ENCODE results near the gene PLD1. TPM values are rescaled to one million over a fixed set of nuclear protein-coding genes. Genes with fewer than 3 reads are reported as not detected.

The PLD1 gene
- total and polyA plus RNA-seq, 10 of the 15 experiments (the other 5 are each of a cell fraction or from before 2014, with no cell fraction given) = 2.9 to 108 (median 3.6) TPM

DNA sequence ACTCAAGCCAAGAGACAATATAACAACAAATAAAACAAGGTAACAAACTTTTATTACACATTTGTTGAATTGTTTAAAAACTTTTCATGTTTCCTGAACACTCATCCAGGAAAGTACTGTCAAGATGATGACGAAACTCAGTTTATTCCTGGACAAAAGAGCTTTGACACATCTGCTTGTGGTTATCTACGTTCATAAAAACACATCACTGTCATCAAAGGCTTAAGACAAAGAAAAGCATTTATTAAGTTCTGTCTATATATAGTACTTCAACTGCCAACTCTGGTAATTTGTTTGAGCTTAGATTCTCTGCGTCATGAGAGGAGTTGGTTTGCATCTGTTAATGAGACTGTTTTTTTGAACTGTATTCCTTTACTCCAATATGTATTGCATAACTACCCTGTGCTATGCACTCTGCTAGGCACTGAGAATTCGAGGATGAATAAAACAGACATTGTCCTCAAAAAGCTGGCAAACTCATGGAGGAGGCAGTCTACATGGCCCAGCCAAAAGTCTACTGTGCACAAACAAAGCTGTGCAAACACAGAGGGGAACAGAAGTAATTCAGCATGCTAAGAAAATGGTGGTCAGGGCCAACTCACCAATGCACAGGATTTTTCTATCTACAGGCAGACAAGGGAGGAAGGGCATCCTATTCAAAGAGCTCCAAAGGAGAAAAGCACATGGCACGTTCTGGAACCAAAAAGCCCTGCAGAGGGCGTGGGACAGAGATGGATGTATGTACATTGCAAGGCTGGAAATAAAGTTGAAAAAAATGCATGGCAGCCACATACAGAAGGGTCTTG lies 21.5 kb downstream of the PLD1 start:
- no TSS peak for BruUV-seq (replicated peaks)
- Histone ChIP-seq H3K9me3 (replicated peaks; ENCODE audit: control insufficient read depth, insufficient read depth, low read length) (no peaks in the 10 kb centered on the region), H4K20me1 (ENCODE audit: control insufficient read depth, insufficient read depth) (no peaks in the 10 kb centered on the region), H3K4me3 (no peak overlapping the region), H2AFZ (ENCODE audit: control insufficient read depth, low read depth, low read length) (no peak overlapping the region), H3K4me1 (ENCODE audit: control insufficient read depth, insufficient read depth, low read length) (no peaks in the 10 kb centered on the region; the same call in 1 of the 2 replicates), H3K27me3 (replicated peaks in 1 of 2; ENCODE audit: control insufficient read depth in 2 of 2, insufficient read depth in 2 of 2, low read length in 1 of 2) (no peaks in the 10 kb centered on the region), H3K9ac (ENCODE audit: control insufficient read depth, insufficient read depth, low read length) (no peak overlapping the region), H3K79me2 (ENCODE audit: control insufficient read depth, insufficient read depth, low read length) (no peaks in the 10 kb centered on the region; the same call in 1 of the 2 replicates), H3K36me3 (ENCODE audit: control insufficient read depth in 2 of 2, insufficient read depth in 2 of 2, low read length in 1 of 2) (peaks cover 0 to 2% of the 10 kb centered on the region in 2 experiments; a peak in 2 of 4 replicates), H3K27ac (ENCODE audit: control insufficient read depth, insufficient read depth) (no peak overlapping the region), H3K4me2 (ENCODE audit: control insufficient read depth, insufficient read depth) (no peak overlapping the region)
- no peak for FAIRE-seq
- ChIA-PET POLR2A (interaction anchor here (0.6 to 5.4 kb wide), 8 partner anchors 13 to 40 kb away, joined by 3 to 53 read pairs (median 4); partner anchors contain the start of gene PLD1), RAD21 (ENCODE audit: unreplicated experiment) (interaction anchor here (0.7 to 7.4 kb wide), 14 partner anchors 9 to 318 kb away, joined by 3 to 93 read pairs (median 8); partner anchors contain the start of gene PLD1), CTCF (interaction anchor here (1.0 to 7.8 kb wide), 9 partner anchors 8 to 45 kb away, joined by 3 to 87 read pairs (median 7); partner anchors contain the start of gene PLD1), SMC1A (ENCODE audit: uncharacterized antibody, unreplicated experiment) (interaction anchor here (0.8 to 10.9 kb wide), 17 partner anchors 8 to 99 kb away, joined by 3 to 187 read pairs (median 4); no protein-coding TSS in a partner anchor)
- WGBS (ENCODE audit: insufficient coverage, insufficient replicate concordance, low lambda C conversion rate, missing lambda C conversion rate) = 16% methylated on average over 6 of the region's 6 CpGs
- ATAC-seq = peak; percentile 10
- DNase-seq (ENCODE audit: low read depth, low spot score) = no peak
- in situ Hi-C loops (cut with MboI) = no loop called here
- intact Hi-C loops (cut with micrococcal nuclease; ENCODE audit: unreplicated experiment) = no loop called here
- TF ChIP-seq RB1 (IDR thresholded peaks at IDR 0.05; ENCODE audit: borderline replicate concordance) (no peak), EGR1 (IDR thresholded peaks at IDR 0.05; ENCODE audit: borderline replicate concordance in 1 of 2, low read depth in 2 of 2, low read length in 2 of 2) (no peak), EED (IDR thresholded peaks at IDR 0.05; ENCODE audit: low read depth) (no peak), EP300 (IDR thresholded peaks at IDR 0.05; ENCODE audit: borderline replicate concordance in 1 of 2, control insufficient read depth in 1 of 2, low read depth in 2 of 2, low read length in 2 of 2) (peak; percentile 69 to 92; a peak in 3 of 4 replicates), YBX1 (IDR thresholded peaks at IDR 0.05) (no peak), MTA2 (IDR thresholded peaks at IDR 0.05; ENCODE audit: low read depth) (peak; percentile 91), SUZ12 (IDR thresholded peaks at IDR 0.05; ENCODE audit: unreplicated experiment) (no peak), SMARCA5 (IDR thresholded peaks at IDR 0.05) (peak; percentile 70; the same call in 1 of the 2 replicates), RAD21 (IDR thresholded peaks at IDR 0.05; ENCODE audit: insufficient read depth, low read depth, low read length) (no peak), HDGF (IDR thresholded peaks at IDR 0.05) (no peak), FOXM1 (IDR thresholded peaks at IDR 0.05; ENCODE audit: low read depth, low read length) (no peak), ZNF384 (IDR thresholded peaks at IDR 0.05; ENCODE audit: borderline replicate concordance, low read depth, low read length) (0 out of 2 replicates have a peak, but pooled peaks have one; percentile 6), DPF2 (IDR thresholded peaks at IDR 0.05) (peak; percentile 27; the same call in 1 of the 2 replicates), IKZF2 (IDR thresholded peaks at IDR 0.05) (peak; percentile 37 to 61; a peak in 1 of 4 replicates), CEBPB (IDR thresholded peaks at IDR 0.05; ENCODE audit: borderline replicate concordance in 1 of 2, low read depth in 2 of 2, low read length in 2 of 2) (no peak), BCL11A (IDR thresholded peaks at IDR 0.05; ENCODE audit: low read depth, low read length) (no peak), MTA3 (IDR thresholded peaks at IDR 0.05; ENCODE audit: borderline replicate concordance, low read length) (no peak), MYB (IDR thresholded peaks at IDR 0.05; ENCODE audit: borderline replicate concordance, low read depth, low read length) (peak; percentile 56)
- TF ChIP-seq, protein P1, sequence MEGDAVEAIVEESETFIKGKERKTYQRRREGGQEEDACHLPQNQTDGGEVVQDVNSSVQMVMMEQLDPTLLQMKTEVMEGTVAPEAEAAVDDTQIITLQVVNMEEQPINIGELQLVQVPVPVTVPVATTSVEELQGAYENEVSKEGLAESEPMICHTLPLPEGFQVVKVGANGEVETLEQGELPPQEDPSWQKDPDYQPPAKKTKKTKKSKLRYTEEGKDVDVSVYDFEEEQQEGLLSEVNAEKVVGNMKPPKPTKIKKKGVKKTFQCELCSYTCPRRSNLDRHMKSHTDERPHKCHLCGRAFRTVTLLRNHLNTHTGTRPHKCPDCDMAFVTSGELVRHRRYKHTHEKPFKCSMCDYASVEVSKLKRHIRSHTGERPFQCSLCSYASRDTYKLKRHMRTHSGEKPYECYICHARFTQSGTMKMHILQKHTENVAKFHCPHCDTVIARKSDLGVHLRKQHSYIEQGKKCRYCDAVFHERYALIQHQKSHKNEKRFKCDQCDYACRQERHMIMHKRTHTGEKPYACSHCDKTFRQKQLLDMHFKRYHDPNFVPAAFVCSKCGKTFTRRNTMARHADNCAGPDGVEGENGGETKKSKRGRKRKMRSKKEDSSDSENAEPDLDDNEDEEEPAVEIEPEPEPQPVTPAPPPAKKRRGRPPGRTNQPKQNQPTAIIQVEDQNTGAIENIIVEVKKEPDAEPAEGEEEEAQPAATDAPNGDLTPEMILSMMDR (IDR thresholded peaks at IDR 0.05 in 2 of 3, conservative IDR thresholded peaks at IDR 0.05 in 1 of 3; ENCODE audit: control insufficient read depth in 2 of 3, extremely low read depth in 1 of 3, insufficient read depth in 1 of 3, low read depth in 3 of 3, low read length in 3 of 3) = peak in 1 of 3 experiments; percentile 18; a peak in 1 of 6 replicates

All from GM12878 (cell line).